Left ventricle myocardium inferior (tissue), 1 donor: ENCODE measurements around the gene MFAP4. TPM values are rescaled to one million over a fixed set of nuclear protein-coding genes. Genes with fewer than 3 reads are reported as not detected.

Experiments
- DNase-seq: peaks from one replicate; pipeline ENCODE4 v3.0.0-alpha.2; 2020
- H3K27ac ChIP-seq: fragments of 200-600 bp; replicated peaks from 2 replicates; pipeline ENCODE4 v1.8.0; 2021
- H3K27me3 ChIP-seq: fragments of 200-600 bp; 2 replicates; pipeline ENCODE4 v1.8.0; 2021; ENCODE audit warnings: low read depth
- H3K36me3 ChIP-seq: fragments of 200-600 bp; 2 replicates; pipeline ENCODE4 v1.8.0; 2021
- H3K4me1 ChIP-seq: fragments of 200-600 bp; 2 replicates; pipeline ENCODE4 v1.8.0; 2021
- H3K4me3 ChIP-seq: fragments of 200-600 bp; 2 replicates; pipeline ENCODE4 v1.8.0; 2021; ENCODE audit warnings: mild to moderate bottlenecking, moderate library complexity
- H3K9me3 ChIP-seq: fragments of 200-600 bp; replicated peaks from 2 replicates; pipeline ENCODE4 v1.8.0; 2021
- intact Hi-C: fragments of 100-400 bp; cut with micrococcal nuclease; formaldehyde crosslinking; loops from one replicate; pipeline ENCODE4 v1.11.0; 2022
- total RNA-seq: library from RNA; stranded (reverse); fragmentation: NEBNext Ultra II Directional; extraction: Animal tissue kit (Norgen Biotek cat#: 25700); gene quantifications from one replicate; pipeline ENCODE4 v1.2.1, GENCODE V29; 2021
- TF ChIP-seq, protein P1 (sequence below): fragments of 200-600 bp; IDR thresholded peaks from 2 replicates; pipeline ENCODE4 v1.8.0; 2021; ENCODE audit warnings: antibody characterized with exemption, mild to moderate bottlenecking, borderline replicate concordance
- donor health status: DM: no; HTN: yes; CAD: no; lungs with severe emphysema.

Gene MFAP4
- total RNA-seq, 1 donor from 2014 or later = 65.6 TPM

DNA sequence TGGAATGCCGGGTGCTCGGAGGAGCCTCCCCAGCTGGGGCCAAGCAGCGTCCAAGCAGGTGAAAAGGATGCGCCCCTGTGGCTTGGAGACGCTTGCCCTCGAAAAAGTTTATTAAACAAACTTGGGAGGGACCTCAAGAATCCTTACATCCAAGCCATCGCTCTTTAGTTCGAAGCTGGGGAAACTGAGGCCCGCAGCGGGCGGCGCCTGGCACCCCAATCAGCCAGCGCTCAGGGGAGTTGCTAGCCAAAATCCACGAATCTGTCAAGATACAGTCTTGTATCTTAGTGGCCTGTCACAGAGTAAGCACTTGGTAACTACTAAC lies 23.9 kb downstream of the MFAP4 start:
- H3K36me3 ChIP-seq = no peaks in the 10 kb centered on the region
- H3K27ac ChIP-seq = peak overlapping the region; percentile 89
- peak overlapping the region; percentile 96 for H3K4me3 ChIP-seq
- no peaks in the 10 kb centered on the region for H3K27me3 ChIP-seq
- intact Hi-C loops = loop anchor here (2.0 kb wide), 1 partner anchor 84 kb away; no protein-coding TSS in a partner anchor
- TF ChIP-seq, protein P1, sequence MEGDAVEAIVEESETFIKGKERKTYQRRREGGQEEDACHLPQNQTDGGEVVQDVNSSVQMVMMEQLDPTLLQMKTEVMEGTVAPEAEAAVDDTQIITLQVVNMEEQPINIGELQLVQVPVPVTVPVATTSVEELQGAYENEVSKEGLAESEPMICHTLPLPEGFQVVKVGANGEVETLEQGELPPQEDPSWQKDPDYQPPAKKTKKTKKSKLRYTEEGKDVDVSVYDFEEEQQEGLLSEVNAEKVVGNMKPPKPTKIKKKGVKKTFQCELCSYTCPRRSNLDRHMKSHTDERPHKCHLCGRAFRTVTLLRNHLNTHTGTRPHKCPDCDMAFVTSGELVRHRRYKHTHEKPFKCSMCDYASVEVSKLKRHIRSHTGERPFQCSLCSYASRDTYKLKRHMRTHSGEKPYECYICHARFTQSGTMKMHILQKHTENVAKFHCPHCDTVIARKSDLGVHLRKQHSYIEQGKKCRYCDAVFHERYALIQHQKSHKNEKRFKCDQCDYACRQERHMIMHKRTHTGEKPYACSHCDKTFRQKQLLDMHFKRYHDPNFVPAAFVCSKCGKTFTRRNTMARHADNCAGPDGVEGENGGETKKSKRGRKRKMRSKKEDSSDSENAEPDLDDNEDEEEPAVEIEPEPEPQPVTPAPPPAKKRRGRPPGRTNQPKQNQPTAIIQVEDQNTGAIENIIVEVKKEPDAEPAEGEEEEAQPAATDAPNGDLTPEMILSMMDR = peak; percentile 6
- DNase-seq = no peak
- H3K9me3 ChIP-seq = no peaks in the 10 kb centered on the region
- H3K4me1 ChIP-seq = peaks cover 18% of the 10 kb centered on the region

DNA sequence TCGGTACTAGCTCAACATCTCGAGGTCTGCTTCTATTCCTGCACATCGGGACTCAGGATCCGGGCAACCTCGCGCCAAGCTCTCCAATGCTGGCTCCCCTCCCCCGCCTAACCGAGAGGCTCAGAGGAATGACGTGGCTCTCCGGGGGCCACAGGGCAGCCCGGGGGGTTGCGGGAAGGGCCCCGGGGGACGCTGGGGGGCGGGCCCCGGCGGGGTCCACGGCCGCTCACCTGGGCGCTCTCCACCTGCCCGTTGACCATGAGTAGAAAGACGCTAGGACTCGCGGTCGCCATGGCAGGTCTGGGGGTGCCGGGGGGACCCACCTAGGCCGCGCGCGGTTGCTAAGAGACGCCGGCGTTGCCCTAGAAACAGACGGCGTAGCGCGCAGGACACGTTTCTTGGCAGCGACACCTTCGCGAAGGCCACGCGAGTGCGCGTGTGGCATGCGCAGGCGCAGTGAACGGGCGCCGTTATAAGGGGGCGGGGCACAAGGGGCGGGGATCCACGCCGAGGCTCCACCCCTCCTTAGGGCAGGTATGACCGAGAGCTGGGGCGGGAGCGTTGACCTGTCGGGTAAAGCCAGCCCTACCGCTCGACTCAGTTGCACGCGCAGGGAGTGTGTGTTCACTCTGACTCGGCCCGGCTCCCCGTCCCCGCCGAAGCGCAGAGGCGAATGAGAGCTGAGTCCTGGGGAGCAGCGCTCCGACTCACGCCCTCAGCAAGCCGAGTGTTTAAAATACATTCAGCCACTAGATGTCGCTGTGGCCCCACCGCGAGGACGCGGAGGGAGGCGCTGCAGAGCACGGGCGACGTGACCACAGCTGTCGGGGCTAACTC lies 24.5 kb downstream of the MFAP4 start, which contains the start of gene B9D1:
Gene B9D1, minus strand, starts transcription at position 447 of the 837 bp plus-strand sequence. Its CDS starts 154 bp downstream, at position 293.
- peak within 1 kb of the TSS; percentile 96 for H3K4me3 ChIP-seq
- TF ChIP-seq, protein P1 = peak; percentile 98
- H3K4me1 ChIP-seq = peaks cover 18% of the 10 kb centered on the region
- H3K27ac ChIP-seq = peak within 1 kb of the TSS; percentile 89
- no peaks in the 10 kb centered on the region for H3K27me3 ChIP-seq
- DNase-seq = peak; percentile 90
- no peaks in the 10 kb centered on the region for H3K36me3 ChIP-seq
- no peaks in the 10 kb centered on the region for H3K9me3 ChIP-seq
- intact Hi-C loops = loop anchor here (2.0 kb wide), 1 partner anchor 84 kb away; no protein-coding TSS in a partner anchor

DNA sequence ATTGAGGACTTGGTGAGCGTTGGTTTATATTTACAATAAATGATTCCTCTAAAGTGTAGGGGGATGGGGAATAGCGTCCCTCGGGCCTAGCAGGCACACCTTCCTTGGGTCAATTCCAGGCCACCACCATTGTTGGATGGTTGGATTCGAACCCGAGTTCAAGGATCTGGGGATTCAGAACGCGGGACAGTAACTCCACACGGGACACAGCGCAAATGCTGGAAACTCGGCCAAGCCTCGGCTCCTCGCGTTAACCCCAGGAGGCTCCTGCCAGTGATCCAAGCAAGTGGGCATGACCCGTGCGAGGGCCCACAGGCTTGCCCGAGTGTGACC lies 25.1 kb downstream of the MFAP4 start:
- peak overlapping the region; percentile 89 for H3K27ac ChIP-seq
- no peaks in the 10 kb centered on the region for H3K9me3 ChIP-seq

DNA sequence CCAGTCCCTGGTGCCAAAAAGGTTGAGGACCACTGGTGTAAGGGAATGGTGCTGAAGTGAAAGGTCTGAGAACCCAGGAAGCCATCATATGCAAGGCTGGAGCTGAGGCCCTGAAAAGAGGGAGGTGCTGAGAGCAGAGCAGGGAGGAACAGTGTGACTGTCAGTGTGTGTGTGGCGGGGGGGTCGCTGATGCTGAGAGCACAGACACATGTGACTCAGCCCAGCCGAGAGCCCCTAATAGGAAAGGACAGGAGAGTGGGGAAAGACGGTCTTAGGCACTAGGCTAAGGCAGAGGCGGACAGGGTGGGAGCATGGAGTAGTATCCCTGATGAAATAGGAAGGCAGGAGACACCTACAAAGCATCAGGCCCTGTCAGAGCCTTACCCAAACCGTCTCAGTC lies 25.7 kb downstream of the MFAP4 start:
- H3K27ac ChIP-seq = no peak overlapping the region
- intact Hi-C loops = no loop called here
- H3K4me1 ChIP-seq = peaks cover 18% of the 10 kb centered on the region
- DNase-seq = no peak
- TF ChIP-seq, protein P1 = no peak
- H3K27me3 ChIP-seq = no peaks in the 10 kb centered on the region
- H3K4me3 ChIP-seq = no peak overlapping the region
- no peaks in the 10 kb centered on the region for H3K9me3 ChIP-seq
- no peaks in the 10 kb centered on the region for H3K36me3 ChIP-seq

More for the DNA sequence above, 25.1 kb downstream of the MFAP4 start:
- H3K27me3 ChIP-seq = no peaks in the 10 kb centered on the region
- intact Hi-C loops = loop anchor here (2.0 kb wide), 1 partner anchor 85 kb away; no protein-coding TSS in a partner anchor
- peak overlapping the region; percentile 96 for H3K4me3 ChIP-seq
- no peaks in the 10 kb centered on the region for H3K36me3 ChIP-seq
- H3K4me1 ChIP-seq = peaks cover 18% of the 10 kb centered on the region
- TF ChIP-seq, protein P1 = no peak
- DNase-seq = no peak

DNA sequence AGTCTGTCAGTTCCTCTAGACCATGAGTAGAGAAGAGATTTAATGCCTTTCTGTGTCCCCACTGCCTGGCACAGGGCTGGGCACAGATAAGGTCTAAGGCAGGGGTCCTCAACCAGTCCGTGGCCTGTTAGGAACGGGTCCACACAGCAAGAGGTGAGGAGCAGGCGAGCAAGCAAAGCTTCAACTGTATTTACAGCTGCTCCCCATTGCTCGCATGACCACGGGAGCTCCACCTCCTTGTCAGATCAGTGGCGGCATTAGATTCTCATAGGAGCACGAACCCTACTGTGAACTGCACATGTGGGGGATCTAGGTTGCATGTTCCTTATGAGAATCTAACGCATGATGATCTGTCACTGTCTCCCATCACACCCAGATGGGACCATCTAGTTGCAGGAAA lies 26.2 kb downstream of the MFAP4 start:
- DNase-seq = no peak
- H3K27ac ChIP-seq = no peak overlapping the region
- intact Hi-C loops = no loop called here
- H3K9me3 ChIP-seq = no peaks in the 10 kb centered on the region
- H3K4me1 ChIP-seq = peaks cover 18% of the 10 kb centered on the region
- no peaks in the 10 kb centered on the region for H3K36me3 ChIP-seq
- H3K27me3 ChIP-seq = no peaks in the 10 kb centered on the region
- no peak overlapping the region for H3K4me3 ChIP-seq
- TF ChIP-seq, protein P1 = no peak
